Ovary (tissue), 3 donors: ENCODE measurements around the gene HSPBP1.

Experiments used
- CTCF ChIP-seq, 3 donors: fragments of 450-650 bp in 2 of 3; fragments of 200-600 bp in 1 of 3; IDR thresholded peaks; one replicate each; pipeline versions ENCODE4 v1.5.1 to v1.8.0; 2016 to 2022; ENCODE audit warnings: antibody characterized with exemption in 3 of 3, mild to moderate bottlenecking in 1 of 3
- EP300 ChIP-seq: sonication (generic); formaldehyde crosslinking; IDR thresholded peaks from one replicate; pipeline ENCODE4 v1.6.1; 2017; ENCODE audit warnings: antibody characterized with exemption
- POLR2A ChIP-seq: fragments of 450-650 bp; IDR thresholded peaks from one replicate; pipeline ENCODE4 v1.6.1; 2017; ENCODE audit warnings: antibody characterized with exemption, mild to moderate bottlenecking, moderate library complexity
- donor health status: DM: no; HTN: no; CAD: no.

DNA sequence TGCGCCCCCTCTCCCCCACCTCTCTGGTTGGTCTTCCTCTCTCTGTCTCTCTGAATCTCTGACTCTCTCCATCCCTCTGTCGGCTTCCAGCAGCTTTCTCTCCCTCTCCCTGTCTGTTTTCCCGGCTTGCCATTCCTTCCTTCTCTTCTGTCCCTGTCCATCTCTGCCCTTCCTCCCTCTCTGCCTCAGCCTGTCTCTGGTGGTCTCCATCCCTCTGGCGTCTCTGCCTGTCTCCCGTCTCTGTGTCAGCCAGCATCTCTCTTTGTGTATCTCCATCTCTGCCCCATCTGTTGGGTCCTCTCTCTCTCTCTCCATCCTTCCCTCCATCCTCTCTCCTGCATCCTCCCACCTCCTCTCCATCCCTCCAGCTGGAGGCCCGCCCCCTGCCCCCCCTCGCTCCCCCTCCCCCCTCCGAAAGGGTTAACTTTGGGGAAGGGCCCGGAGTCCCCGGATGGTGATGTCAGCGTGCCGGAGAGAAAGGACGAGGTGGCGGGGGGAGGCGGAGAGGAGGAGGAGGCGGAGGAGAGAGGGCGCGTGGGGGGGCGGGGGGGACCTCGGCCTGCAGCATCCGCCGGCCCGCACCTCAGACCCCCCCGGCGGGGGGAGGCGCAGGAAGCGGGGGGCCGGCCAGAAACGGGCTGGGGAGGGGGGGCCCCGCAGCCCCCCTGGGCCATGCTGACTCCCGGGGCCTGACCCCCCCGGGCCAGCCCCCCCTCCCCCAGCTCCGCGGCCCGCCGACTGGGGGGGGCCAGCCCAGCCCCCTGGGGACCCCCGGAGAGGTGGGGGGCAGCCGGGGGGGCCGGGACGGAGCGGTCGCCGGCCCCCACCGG lies 3.9 kb upstream of the HSPBP1 start, which contains the start of gene BRSK1:
- TF ChIP-seq POLR2A (no peak), CTCF (IDR thresholded peaks at IDR 0.05) (no peak), EP300 (no peak)
